ENCODE measurements around the gene PPCDC.

GRCh38 chr15:75053748-75054125 is 30.3 kb downstream of the PPCDC start:
- TF ChIP-seq CTCF (IDR thresholded peaks at IDR 0.05): no peak
- no peak for TF ChIP-seq POLR2A (IDR thresholded peaks at IDR 0.05)
